Natural killer cell (primary cell): ENCODE measurements around the gene PTGR2. TPM values are rescaled to one million over a fixed set of nuclear protein-coding genes. Genes with fewer than 3 reads are reported as not detected.
A peak's percentile ranks its signal among the peaks of the same experiment; 100 is the strongest.

Source experiments
- ATAC-seq, 3 donors: fragments of 150-1000 bp in 2 of 3; fragments of 200-7000 bp in 1 of 3; cut with Tn5 transposase; 1 replicate in 1 of 3; 2 replicates in 2 of 3; pipeline ENCODE4 v1.10.0; 2021; ENCODE audit warnings: mild to moderate bottlenecking in 2 of 3, moderate library complexity in 2 of 3
- DNase-seq, 2 donors: peaks; one replicate each; pipeline versions ENCODE4 v3.0.0 to v3.0.0-alpha.2; 2013 to 2021; ENCODE audit warnings: mixed read lengths in 1 of 2
- H3K27ac ChIP-seq: one replicate; pipeline ENCODE4 v1.5.1; 2013; ENCODE audit warnings: mild to moderate bottlenecking, low read length
- H3K27me3 ChIP-seq: one replicate; pipeline ENCODE4 v1.6.1; 2013; ENCODE audit warnings: low read length; ENCODE audit not compliant: control insufficient read depth, insufficient read depth
- H3K36me3 ChIP-seq: one replicate; pipeline ENCODE4 v1.6.1; 2013; ENCODE audit warnings: low read length; ENCODE audit not compliant: control insufficient read depth, insufficient read depth
- H3K4me1 ChIP-seq: one replicate; pipeline ENCODE4 v1.6.1; 2013; ENCODE audit warnings: low read length; ENCODE audit not compliant: control insufficient read depth, insufficient read depth
- H3K4me3 ChIP-seq: one replicate; pipeline ENCODE4 v1.5.1; 2013; ENCODE audit warnings: low read length
- H3K9me3 ChIP-seq: one replicate; pipeline ENCODE4 v1.6.1; 2013; ENCODE audit warnings: low read length; ENCODE audit not compliant: control insufficient read depth, insufficient read depth
- H3K27ac Mint-ChIP-seq, 2 donors: one replicate each; pipeline ENCODE4 v1.8.0; 2022; ENCODE audit warnings: mild to moderate bottlenecking in 2 of 2, mixed read lengths in 2 of 2, moderate library complexity in 1 of 2
- H3K27me3 Mint-ChIP-seq, 2 donors: one replicate each; pipeline ENCODE4 v1.8.0; 2022; ENCODE audit warnings: low read depth in 2 of 2, mixed read lengths in 2 of 2
- H3K36me3 Mint-ChIP-seq: one replicate; pipeline ENCODE4 v1.8.0; 2022; ENCODE audit warnings: mixed read lengths
- H3K4me1 Mint-ChIP-seq, 2 donors: one replicate each; pipeline ENCODE4 v1.8.0; 2022; ENCODE audit warnings: mixed read lengths in 2 of 2
- H3K4me3 Mint-ChIP-seq: one replicate; pipeline ENCODE4 v1.8.0; 2022; ENCODE audit warnings: mild to moderate bottlenecking, moderate library complexity, mixed read lengths
- H3K9me3 Mint-ChIP-seq, 2 donors: one replicate each; pipeline ENCODE4 v1.8.0; 2022; ENCODE audit warnings: mixed read lengths in 2 of 2
- WGBS: methylation state at CpG from one replicate; pipeline ENCODE4 v1.1.7; 2013; ENCODE audit warnings: missing lambda C conversion rate; ENCODE audit not compliant: insufficient coverage; 5-methylcytosine and 5-hydroxymethylcytosine counted together
- intact Hi-C: fragments of 100-400 bp; cut with micrococcal nuclease; formaldehyde crosslinking; loops from one replicate; pipeline ENCODE4 v1.14.2; 2022
- total RNA-seq, 4 donors: library from RNA; stranded (reverse); fragments of 120-200 nt in 1 of 4; gene quantifications; one replicate each; pipeline versions ENCODE4 v1.2.3 to v1.2.4, GENCODE V29; 2013 to 2022
- TF ChIP-seq, protein P1 (sequence below): fragments of 200-600 bp; IDR thresholded peaks from one replicate; pipeline ENCODE4 v1.8.0; 2022; ENCODE audit warnings: antibody characterized with exemption

The PTGR2 gene
- total RNA-seq, 3 donors from 2014 or later (not counting 1 experiment from before 2014, with no cell fraction given): 0.48 to 1.5 (median 1.5) TPM

DNA sequence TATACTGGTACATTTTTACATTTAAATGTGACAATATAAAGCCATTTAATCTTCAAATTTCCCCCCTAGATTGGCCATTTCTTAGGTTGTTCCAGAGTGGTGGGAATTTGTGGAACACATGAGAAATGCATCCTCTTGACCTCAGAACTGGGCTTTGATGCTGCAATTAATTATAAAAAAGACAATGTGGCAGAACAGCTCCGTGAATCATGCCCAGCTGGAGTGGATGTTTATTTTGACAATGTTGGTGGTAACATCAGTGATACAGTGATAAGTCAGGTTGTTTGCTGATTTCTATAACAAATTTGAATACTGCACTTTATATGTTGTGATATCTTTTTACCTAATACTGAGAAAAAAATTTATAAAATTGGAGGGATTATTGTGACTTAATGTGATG is 27.4 kb downstream of the PTGR2 start:
- no peaks in the 10 kb centered on the region for H3K36me3 Mint-ChIP-seq
- H3K27ac Mint-ChIP-seq: no peak overlapping the region
- ATAC-seq: no peak
- Histone ChIP-seq H3K9me3 (no peaks in the 10 kb centered on the region), H3K4me1 (no peaks in the 10 kb centered on the region), H3K27ac (no peak overlapping the region), H3K27me3 (no peaks in the 10 kb centered on the region), H3K36me3 (no peaks in the 10 kb centered on the region), H3K4me3 (no peak overlapping the region)
- DNase-seq: no peak
- no peaks in the 10 kb centered on the region for H3K4me1 Mint-ChIP-seq
- no peaks in the 10 kb centered on the region for H3K9me3 Mint-ChIP-seq
- H3K4me3 Mint-ChIP-seq: no peak overlapping the region
- WGBS: 100% methylated on average over 1 of the region's 1 CpG
- intact Hi-C loops: no loop called here
- TF ChIP-seq, protein P1, sequence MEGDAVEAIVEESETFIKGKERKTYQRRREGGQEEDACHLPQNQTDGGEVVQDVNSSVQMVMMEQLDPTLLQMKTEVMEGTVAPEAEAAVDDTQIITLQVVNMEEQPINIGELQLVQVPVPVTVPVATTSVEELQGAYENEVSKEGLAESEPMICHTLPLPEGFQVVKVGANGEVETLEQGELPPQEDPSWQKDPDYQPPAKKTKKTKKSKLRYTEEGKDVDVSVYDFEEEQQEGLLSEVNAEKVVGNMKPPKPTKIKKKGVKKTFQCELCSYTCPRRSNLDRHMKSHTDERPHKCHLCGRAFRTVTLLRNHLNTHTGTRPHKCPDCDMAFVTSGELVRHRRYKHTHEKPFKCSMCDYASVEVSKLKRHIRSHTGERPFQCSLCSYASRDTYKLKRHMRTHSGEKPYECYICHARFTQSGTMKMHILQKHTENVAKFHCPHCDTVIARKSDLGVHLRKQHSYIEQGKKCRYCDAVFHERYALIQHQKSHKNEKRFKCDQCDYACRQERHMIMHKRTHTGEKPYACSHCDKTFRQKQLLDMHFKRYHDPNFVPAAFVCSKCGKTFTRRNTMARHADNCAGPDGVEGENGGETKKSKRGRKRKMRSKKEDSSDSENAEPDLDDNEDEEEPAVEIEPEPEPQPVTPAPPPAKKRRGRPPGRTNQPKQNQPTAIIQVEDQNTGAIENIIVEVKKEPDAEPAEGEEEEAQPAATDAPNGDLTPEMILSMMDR: no peak
- H3K27me3 Mint-ChIP-seq: no peaks in the 10 kb centered on the region

DNA sequence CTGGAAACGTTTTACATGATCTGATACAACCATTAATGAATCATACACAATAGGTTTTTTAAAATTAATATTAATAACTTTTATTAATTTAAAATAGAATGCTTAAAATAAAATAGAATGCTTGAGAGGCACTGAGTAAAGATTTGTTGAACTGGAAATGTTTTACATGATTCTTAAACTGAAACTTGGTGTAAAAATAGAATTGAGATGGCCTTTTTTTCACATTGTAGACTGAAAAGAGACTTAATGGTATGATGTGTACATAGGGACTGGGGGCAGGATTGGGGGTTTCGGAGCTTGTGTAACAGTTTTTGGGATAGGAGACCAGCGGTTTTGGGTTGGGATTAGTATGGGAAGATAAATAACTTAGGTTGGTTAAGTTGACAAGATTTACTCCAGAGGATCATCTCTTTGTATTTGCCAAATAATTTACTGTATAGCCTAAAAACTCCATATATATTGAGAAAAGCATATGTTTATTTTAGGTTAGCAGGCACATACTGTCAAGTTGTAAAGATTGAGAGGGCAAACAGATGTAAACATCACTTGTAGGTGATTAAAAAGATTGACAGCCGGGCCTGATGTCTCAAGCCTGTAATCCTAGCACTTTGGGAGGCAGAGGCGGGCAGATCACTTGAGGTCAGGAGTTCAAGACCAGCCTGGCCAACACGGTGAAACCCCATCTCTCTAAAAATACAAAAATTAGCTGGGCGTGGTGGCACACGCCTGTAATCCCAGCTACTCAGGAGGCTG is 33.0 kb downstream of the PTGR2 start:
- peaks cover 13% of the 10 kb centered on the region for H3K4me1 ChIP-seq
- no peaks in the 10 kb centered on the region for H3K36me3 ChIP-seq
- no peak overlapping the region for H3K27ac ChIP-seq
- TF ChIP-seq, protein P1: no peak
- peaks cover 36 to 45% of the 10 kb centered on the region in 2 donors for H3K4me1 Mint-ChIP-seq
- ATAC-seq (no peak), DNase-seq (no peak)
- H3K9me3 ChIP-seq: no peaks in the 10 kb centered on the region
- 95% methylated on average over 7 of the region's 8 CpGs for WGBS
- peak overlapping the region; percentile 62 to 99 for H3K27ac Mint-ChIP-seq
- no peak overlapping the region for H3K4me3 ChIP-seq
- peak overlapping the region; percentile 45 for H3K4me3 Mint-ChIP-seq
- H3K9me3 Mint-ChIP-seq: no peaks in the 10 kb centered on the region
- H3K36me3 Mint-ChIP-seq: no peaks in the 10 kb centered on the region
- no peaks in the 10 kb centered on the region for H3K27me3 Mint-ChIP-seq
- intact Hi-C loops: loop anchor here (5.0 to 10.0 kb wide), 2 partner anchors 130 to 132 kb away; partner anchors contain the start of genes BBOF1 and ENTPD5
- no peaks in the 10 kb centered on the region for H3K27me3 ChIP-seq

DNA sequence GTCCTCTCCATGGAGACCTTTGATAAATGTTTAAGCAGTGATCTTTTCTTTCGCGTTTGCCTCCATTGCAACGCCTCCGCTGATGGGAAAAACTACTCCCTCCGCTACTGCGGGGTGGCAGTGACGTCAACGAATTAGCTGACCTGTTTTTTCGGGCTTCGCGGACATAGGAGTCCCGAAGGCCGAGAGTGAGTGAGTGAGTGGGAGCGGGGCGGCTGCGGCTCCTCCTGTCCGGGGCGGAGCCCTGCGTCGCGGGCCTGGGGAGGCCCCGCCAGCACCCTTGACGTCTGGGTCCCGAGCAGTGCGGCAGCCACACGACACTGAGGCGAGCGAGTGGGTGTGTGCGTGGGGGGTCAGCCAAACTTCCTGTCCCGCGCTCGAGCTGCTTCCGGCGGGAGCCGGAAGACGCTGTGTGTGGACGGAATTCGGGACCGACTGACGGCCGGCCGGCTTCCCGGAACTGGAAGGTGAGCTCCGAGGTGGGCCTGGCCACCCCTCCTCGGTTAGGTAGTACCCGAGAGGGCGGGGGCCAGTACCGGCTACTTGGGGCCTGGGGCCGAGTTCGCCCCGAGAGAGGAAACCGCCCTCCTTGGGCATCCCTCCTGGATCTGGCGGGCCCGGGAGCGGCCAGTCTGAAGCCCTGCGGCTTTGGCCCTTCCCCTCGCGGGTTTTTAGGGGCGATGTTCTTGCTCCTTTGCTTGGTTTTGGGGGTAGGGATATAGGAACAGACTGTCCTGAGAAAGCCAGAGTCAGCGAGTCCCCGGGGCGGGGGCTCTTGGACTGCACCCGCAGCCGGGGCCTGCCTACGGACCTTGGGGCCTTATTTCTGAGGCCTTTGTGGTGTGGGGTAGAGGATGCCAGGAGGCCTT is 35.1 kb downstream of the PTGR2 start, which contains the start of gene ZNF410:
Gene ZNF410, plus strand, starts transcription at position 411 of the 869 bp plus-strand sequence. CDS start 5,317 bp downstream, outside the sequence.
- Mint-ChIP-seq H3K4me3 (peak within 1 kb of the TSS; percentile 96), H3K27ac (peak within 1 kb of the TSS; percentile 99)
- intact Hi-C loops: loop anchor here (1.0 to 10.0 kb wide), 4 partner anchors 34 to 134 kb away; partner anchors contain the start of genes BBOF1, COQ6, ENTPD5 and FAM161B

More for the DNA sequence above, 35.1 kb downstream of the PTGR2 start, which contains the start of gene ZNF410:
- Histone ChIP-seq H3K27ac (peak within 1 kb of the TSS; percentile 97), H3K4me3 (peak within 1 kb of the TSS; percentile 81), H3K27me3 (no peaks in the 10 kb centered on the region), H3K4me1 (peaks cover 13% of the 10 kb centered on the region), H3K9me3 (no peaks in the 10 kb centered on the region), H3K36me3 (peaks cover under 1% of the 10 kb centered on the region)
- under 1% methylated on average over 62 of the region's 65 CpGs for WGBS
- ATAC-seq (peak; percentile 96 to 100 (median 98)), DNase-seq (peak; percentile 82 to 94)
- no peaks in the 10 kb centered on the region for H3K27me3 Mint-ChIP-seq
- H3K36me3 Mint-ChIP-seq: no peaks in the 10 kb centered on the region
- TF ChIP-seq, protein P1: no peak
- no peaks in the 10 kb centered on the region for H3K9me3 Mint-ChIP-seq
- peaks cover 39 to 50% of the 10 kb centered on the region in 2 donors for H3K4me1 Mint-ChIP-seq
